Measurements from ENCODE around the gene MTCP1. TPM values are rescaled to one million over a fixed set of nuclear protein-coding genes. Genes with fewer than 3 reads are reported as not detected.

Gene MTCP1
- total RNA-seq, 1 donor from 2014 or later: 16.8 TPM

DNA sequence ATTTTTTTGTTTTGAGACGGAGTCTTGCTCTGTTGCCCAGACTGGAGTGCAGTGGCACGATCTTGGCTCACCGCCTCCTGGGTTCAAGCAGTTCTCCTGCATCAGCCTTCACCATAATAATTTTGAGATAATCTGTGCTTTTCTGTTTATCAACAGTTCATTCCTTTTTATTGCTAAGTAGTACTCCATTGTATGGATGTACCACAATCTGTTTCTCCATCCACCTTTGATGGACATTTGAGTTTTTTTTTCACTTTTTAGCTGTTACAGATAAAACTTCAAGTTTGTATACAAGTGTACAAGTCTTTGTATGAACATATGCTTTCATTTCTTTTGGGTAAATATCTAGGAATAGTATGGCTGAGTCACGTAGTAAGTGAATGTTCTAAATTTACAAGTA is 35.2 kb downstream of the MTCP1 start:
- Histone ChIP-seq H3K36me3 (peaks cover 10% of the 10 kb centered on the region), H3K27ac (no peak overlapping the region), H3K9me3 (no peaks in the 10 kb centered on the region), H3K4me1 (no peaks in the 10 kb centered on the region), H3K4me3 (no peak overlapping the region), H3K27me3 (no peaks in the 10 kb centered on the region)
- intact Hi-C loops (cut with DNase I): no loop called here
- ATAC-seq (no peak), DNase-seq (no peak)
- TF ChIP-seq, protein P1, sequence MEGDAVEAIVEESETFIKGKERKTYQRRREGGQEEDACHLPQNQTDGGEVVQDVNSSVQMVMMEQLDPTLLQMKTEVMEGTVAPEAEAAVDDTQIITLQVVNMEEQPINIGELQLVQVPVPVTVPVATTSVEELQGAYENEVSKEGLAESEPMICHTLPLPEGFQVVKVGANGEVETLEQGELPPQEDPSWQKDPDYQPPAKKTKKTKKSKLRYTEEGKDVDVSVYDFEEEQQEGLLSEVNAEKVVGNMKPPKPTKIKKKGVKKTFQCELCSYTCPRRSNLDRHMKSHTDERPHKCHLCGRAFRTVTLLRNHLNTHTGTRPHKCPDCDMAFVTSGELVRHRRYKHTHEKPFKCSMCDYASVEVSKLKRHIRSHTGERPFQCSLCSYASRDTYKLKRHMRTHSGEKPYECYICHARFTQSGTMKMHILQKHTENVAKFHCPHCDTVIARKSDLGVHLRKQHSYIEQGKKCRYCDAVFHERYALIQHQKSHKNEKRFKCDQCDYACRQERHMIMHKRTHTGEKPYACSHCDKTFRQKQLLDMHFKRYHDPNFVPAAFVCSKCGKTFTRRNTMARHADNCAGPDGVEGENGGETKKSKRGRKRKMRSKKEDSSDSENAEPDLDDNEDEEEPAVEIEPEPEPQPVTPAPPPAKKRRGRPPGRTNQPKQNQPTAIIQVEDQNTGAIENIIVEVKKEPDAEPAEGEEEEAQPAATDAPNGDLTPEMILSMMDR (IDR thresholded peaks at IDR 0.05): no peak

- DNase-seq: no peak
- Histone ChIP-seq H3K4me1 (peaks cover 3% of the 10 kb centered on the region), H3K27me3 (no peaks in the 10 kb centered on the region), H3K27ac (no peak overlapping the region), H3K36me3 (peaks cover 10% of the 10 kb centered on the region), H3K4me3 (no peak overlapping the region), H3K9me3 (no peaks in the 10 kb centered on the region)
- intact Hi-C loops (cut with DNase I): no loop called here
- TF ChIP-seq, protein P1 (IDR thresholded peaks at IDR 0.05): no peak
- no peak for ATAC-seq
Observed at GRCh38 chrX:155031657-155032056, 39.3 kb downstream of the MTCP1 start.

DNA sequence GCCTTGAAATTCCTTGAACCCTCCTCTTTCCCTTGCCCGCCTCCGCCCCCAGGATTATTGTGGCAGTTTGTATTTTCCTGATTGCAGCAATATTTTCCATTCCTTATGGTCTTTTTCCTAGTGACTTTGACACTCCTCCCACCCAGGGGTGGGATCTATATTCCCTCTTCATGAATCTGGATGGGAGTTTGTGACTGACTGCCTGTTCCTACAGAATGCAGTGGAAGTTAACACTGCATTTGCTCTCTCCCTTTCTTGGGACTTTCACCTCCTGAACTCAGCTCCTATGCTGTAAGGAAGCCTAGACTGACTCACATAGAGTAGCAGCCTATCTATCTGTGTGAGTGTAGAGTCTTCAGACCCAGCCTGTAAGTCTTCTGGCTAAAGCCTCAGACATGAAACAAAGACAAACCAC is 42.1 kb downstream of the MTCP1 start:
- Histone ChIP-seq H3K36me3 (peaks cover 5% of the 10 kb centered on the region), H3K27ac (no peak overlapping the region), H3K4me3 (no peak overlapping the region), H3K9me3 (no peaks in the 10 kb centered on the region), H3K27me3 (no peaks in the 10 kb centered on the region), H3K4me1 (peaks cover 3% of the 10 kb centered on the region)
- TF ChIP-seq, protein P1 (IDR thresholded peaks at IDR 0.05): no peak
- ATAC-seq (no peak), DNase-seq (no peak)
- intact Hi-C loops (cut with DNase I): no loop called here

- Histone ChIP-seq H3K27ac (peak overlapping the region; percentile 94), H3K36me3 (no peaks in the 10 kb centered on the region), H3K4me1 (peaks cover 3% of the 10 kb centered on the region), H3K9me3 (no peaks in the 10 kb centered on the region), H3K4me3 (peak overlapping the region; percentile 60), H3K27me3 (no peaks in the 10 kb centered on the region)
- TF ChIP-seq, protein P1 (IDR thresholded peaks at IDR 0.05): no peak
- no peak for ATAC-seq
- intact Hi-C loops (cut with DNase I): no loop called here
- no peak for DNase-seq
Observed at GRCh38 chrX:155028129-155028528, 42.8 kb downstream of the MTCP1 start.

GRCh38 chrX:155027509-155028066 is 43.3 kb downstream of the MTCP1 start:
- peak overlapping the region; percentile 60 for H3K4me3 ChIP-seq
- no peaks in the 10 kb centered on the region for H3K36me3 ChIP-seq
- intact Hi-C loops (cut with DNase I): no loop called here
- H3K27me3 ChIP-seq: no peaks in the 10 kb centered on the region
- H3K9me3 ChIP-seq: no peaks in the 10 kb centered on the region
- DNase-seq (no peak), ATAC-seq (peak; percentile 7)
- peaks cover 3% of the 10 kb centered on the region for H3K4me1 ChIP-seq
- H3K27ac ChIP-seq: peak overlapping the region; percentile 94
- TF ChIP-seq, protein P1 (IDR thresholded peaks at IDR 0.05): no peak
